Omental fat pad (tissue), 4 donors: Measurements from ENCODE around the gene SRP9. TPM values are rescaled to one million over a fixed set of nuclear protein-coding genes. Genes with fewer than 3 reads are reported as not detected.

Source experiments
- ATAC-seq: fragments of 150-250 bp; one replicate; pipeline ENCODE4 v1.9.1; 2016; ENCODE audit warnings: mild to moderate bottlenecking, moderate library complexity; ENCODE audit not compliant: low FRiP score
- DNase-seq: peaks from one replicate; pipeline ENCODE4 v3.0.0-alpha.2; 2019; ENCODE audit warnings: low spot score
- CTCF ChIP-seq, 3 donors: fragments of 450-650 bp; IDR thresholded peaks; one replicate each; pipeline ENCODE4 v1.5.1; 2016 to 2017; ENCODE audit warnings: antibody characterized with exemption in 3 of 3, mild to moderate bottlenecking in 3 of 3, moderate library complexity in 2 of 3
- total RNA-seq, 4 donors: library from RNA; depleted of rRNA; stranded (reverse); fragments of >200 nt; gene quantifications; one replicate each; pipeline ENCODE4 v1.1.0, GENCODE V29; 2016

SRP9 gene
- total RNA-seq, 4 donors from 2014 or later: 111 to 172 (median 141) TPM

- TF ChIP-seq CTCF (IDR thresholded peaks at IDR 0.05): no peak
- DNase-seq: no peak
- ATAC-seq: no peak
Observed at GRCh38 chr1:225770561-225771248, 6.9 kb upstream of the SRP9 start.

GRCh38 chr1:225771661-225772322, 5.8 kb upstream of the SRP9 start:
- DNase-seq (no peak), ATAC-seq (no peak)
- no peak for TF ChIP-seq CTCF (IDR thresholded peaks at IDR 0.05)

- ATAC-seq (peak; percentile 91), DNase-seq (no peak)
- TF ChIP-seq CTCF (IDR thresholded peaks at IDR 0.05): peak in 1 of 3 donors; percentile 52
Observed at GRCh38 chr1:225772323-225772768, 5.3 kb upstream of the SRP9 start.

- DNase-seq (no peak), ATAC-seq (peak; percentile 23)
Observed at GRCh38 chr1:225772848-225773247, 4.8 kb upstream of the SRP9 start.

GRCh38 chr1:225774281-225775147, 3.1 kb upstream of the SRP9 start:
- DNase-seq (no peak), ATAC-seq (no peak)
- TF ChIP-seq CTCF (IDR thresholded peaks at IDR 0.05): no peak

More at GRCh38 chr1:225772848-225773247, 4.8 kb upstream of the SRP9 start:
- no peak for TF ChIP-seq CTCF (IDR thresholded peaks at IDR 0.05)

GRCh38 chr1:225776294-225776693, 1.3 kb upstream of the SRP9 start:
- no peak for TF ChIP-seq CTCF (IDR thresholded peaks at IDR 0.05)
- DNase-seq: no peak
- ATAC-seq: no peak
